Kidney capillary endothelial cell (primary cell): ENCODE results near the gene TCAF2.
"Not testable (repeated sequence)": the region's sequence is repeated elsewhere in the genome, so short reads cannot be mapped to it uniquely, and the experiment has no call there.

Source experiments
- DNase-seq: peaks from one replicate; pipeline ENCODE4 v3.0.0-alpha.2; 2018; ENCODE audit warnings: low spot score

TCAF2 gene

DNA sequence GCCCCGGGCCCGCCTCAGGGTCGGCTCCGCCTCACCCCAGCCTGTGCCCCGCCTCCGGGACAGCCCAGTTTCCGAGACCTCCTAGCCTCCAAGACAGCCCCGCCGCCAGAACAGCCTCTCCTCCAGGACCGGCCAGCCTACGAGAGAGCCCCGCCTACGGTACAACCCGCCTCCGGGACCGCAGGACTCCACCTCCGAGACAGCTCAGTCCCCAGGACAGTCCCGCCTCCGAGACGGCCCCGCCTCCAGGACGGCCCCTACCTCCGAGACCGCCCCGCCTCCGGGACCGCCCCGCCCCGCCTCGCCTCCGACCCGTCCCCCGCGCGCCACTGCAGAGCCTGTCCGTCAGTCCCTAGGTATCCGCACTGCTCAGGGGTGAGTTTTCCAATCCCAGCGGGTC, at the start of gene TCAF2:
Gene TCAF2 (plus strand): TSS at position 329 of the 400 bp plus-strand sequence.
- not testable (repeated sequence) for DNase-seq

DNA sequence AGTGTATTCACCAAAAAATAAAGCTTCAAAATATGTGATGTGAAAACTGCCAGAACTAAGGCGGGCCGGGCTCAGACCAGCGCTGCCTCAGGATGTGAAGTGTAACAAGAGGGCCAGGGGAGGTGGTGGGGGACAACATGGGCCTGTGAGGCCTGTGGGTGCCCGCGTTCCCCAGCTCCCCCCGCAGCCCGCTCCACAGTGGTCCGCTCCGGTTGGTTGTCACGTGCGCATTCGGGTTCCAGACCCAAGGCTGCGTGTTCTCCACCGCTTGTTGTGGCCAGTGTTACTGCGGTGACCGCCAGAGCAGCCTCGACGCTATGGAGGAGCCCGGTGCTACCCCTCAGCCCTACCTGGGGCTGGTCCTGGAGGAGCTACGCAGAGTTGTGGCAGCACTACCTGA, 49.3 kb upstream of the TCAF2 start, which contains the start of gene CTAGE15:
Gene CTAGE15 (plus strand): TSS at position 301 of the 400 bp plus-strand sequence. CDS start 17 bp downstream, at position 318.
- not testable (repeated sequence) for DNase-seq

DNA sequence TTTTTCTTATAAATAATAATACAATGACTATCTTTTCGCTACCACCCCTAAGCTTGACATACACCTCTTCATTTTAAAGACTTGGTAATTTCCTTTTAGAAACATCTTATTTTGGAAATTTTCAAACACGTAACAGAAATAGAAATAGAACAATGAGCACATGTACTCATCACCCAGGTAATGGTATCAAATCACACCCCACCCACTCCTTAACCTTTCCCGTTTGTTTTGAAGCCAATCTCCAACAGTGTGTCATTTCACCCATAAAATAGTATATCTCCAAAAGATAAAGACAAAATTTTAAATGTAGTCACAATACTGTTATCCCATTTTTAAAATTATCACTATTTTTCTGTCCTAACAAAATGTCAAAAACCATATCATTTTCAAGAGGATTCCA, 32.6 kb upstream of the TCAF2 start:
- DNase-seq, result not testable (repeated sequence)

DNA sequence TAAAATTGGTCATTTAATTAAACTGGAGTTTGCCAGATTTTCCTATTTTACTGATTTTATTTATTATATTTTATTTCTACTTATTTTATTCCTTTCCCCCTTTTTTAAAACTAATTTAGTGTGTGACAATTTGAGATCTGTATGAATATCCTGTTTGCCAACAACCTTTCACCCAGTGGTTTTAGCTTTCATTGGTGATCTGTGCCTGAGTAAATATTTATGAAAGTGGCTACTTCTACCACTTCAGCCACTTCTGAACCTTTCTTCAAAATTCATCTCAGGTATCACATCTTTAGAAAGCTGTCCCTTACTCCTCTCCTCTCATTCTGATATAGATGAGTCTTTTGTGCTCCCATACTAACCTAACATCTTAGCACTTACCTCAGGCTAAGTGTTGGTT, 30.9 kb upstream of the TCAF2 start:
- not testable (repeated sequence) for DNase-seq

DNA sequence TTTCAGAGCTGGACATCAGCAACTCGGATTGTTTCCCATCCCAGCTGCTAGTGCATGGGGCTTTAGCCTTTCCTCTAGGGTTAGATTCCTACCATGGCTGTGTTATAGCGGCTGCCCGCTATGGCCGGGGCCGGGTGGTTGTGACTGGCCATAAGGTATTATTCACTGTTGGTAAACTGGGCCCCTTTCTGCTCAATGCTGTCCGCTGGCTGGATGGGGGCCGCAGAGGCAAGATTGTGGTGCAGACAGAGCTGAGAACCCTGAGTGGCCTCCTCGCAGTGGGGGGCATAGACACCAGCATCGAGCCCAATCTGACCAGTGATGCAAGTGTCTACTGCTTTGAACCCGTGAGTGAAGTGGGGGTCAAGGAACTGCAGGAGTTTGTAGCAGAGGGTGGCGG, 22.7 kb upstream of the TCAF2 start:
- not testable (repeated sequence) for DNase-seq

DNA sequence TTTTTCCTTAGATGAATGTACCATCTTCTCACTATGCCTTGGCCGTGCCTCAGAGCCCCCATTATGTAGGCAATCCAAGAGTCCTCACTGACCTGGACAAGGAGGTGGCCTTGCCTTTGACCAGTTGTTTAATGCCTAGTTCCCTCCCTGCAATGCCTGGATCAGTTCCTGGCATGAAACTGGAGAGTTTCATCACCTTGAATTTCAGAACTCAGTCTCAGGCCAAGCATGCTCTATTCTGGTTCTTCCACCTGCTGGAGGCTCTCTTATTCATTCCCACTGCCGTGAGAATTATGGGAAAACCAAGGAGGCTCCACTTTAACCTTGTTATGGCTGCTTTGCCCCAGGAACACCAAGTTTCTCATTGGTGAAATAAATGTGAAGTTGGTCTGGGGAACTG, 17.2 kb upstream of the TCAF2 start:
- DNase-seq, result not testable (repeated sequence)

DNA sequence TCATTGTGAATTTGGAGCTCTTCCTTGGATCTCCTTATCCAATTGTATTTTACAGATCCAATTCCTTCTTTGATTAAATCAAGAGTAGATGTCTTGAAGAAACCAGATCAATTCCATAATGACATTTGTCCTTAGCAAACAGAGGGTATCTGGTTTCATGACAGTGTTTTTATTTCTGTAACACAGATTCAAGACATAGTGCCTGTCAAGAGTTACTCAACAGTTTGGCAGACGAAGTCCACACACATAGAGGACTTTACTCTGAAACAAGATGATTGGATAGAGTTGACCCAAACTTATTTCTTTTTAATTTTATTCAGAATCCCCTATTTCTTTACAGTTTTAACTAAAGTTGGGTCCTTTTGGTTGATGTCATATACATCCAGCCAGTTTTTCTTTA, 14.7 kb upstream of the TCAF2 start:
- not testable (repeated sequence) for DNase-seq

DNA sequence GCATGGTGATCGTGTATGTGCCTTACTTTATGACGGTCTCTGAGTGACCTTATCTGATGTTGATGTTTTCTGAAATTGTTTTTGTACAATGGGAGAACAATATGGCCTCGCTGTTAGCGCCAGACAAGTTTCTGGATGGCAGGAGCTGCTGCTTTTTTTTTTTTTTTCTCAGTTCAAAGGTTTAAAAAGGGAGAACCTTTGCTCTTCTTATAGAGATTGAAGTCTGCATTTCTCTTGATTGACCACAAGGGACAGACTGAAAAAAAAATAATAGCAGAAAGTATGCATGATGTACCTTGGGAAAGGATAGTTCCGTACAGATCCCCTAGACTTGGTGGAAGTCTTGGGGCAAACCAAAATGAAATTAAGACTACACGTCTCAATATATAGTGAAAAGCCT, 5.2 kb upstream of the TCAF2 start:
- DNase-seq, result peak; percentile 0

DNA sequence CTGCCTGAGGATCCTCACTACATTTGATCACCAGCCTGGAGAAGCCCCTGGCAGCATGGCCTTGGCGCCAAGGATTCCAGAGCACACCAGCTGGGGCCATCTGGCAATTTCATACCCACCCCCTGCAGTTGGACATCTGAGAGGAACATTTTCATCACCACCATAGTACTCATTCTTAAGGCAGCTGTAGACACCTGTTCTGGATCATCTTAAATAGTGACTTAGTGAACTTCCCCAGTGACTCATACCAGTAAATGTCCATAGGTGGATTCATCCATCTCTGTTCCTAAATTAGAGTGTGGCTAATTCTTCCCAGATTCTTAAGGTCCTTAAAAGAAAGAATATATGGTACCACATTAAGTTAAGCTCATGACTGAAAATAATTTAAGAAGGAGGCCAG, 3.6 kb upstream of the TCAF2 start:
- DNase-seq, result not testable (repeated sequence)

DNA sequence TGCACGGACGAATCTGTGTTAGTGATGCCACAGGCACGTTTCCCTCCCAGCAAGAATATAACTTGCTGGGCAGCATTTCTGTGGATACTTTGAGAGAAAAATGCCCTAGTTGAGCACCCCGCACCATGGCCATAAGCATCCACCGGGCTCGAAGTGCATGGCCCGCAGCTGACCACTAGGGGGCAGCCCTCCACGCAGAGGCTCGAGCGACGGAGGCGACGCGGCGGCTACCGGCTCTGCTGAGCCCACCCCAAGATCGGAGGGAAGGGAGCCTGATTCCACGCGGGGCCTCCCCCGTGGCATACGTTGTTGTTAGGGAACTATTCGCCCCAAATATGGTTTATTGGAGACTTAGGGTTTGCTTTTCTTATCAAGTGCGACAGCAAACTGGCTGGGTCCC, 716 bp upstream of the TCAF2 start:
- not testable (repeated sequence) for DNase-seq

DNA sequence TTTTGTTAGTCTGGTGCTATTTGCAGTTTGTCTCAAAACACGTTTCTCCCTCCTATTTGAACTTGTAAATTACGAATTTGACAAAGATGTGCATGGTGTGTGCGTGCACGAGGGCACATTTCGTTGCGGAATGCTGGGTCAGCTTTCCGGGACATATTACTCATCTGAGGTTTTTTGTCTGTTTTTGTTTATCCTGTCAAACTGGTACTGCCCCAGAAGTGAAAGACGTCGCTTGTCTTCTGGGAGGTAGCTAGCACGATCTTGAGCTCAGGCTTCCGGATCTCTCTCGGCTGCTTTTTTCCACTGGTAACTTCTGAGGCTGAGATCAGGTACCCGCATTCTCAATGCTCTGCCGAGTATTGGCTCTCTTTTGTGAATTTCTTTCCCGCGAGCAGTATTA, 401 bp downstream of the TCAF2 start:
- not testable (repeated sequence) for DNase-seq

DNA sequence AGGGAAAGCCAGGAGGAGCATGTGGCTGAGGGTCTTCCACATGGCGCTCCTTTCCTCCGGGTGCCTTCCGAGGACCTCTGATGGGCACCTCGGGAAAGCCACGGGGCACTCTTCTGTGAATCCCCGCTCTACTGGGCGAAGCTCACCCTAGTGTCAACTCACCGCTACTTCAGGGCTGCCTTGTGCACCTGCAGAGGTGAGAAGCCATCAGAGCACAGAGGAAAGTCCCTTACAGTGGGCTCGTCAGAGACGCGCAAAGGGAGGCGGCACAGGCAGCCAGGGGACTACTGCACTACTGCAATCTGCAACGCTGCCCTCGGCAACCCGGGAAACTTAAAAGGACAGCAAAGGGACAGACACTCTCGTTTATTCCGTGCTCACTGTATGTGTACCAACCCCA, 1.4 kb downstream of the TCAF2 start:
- DNase-seq, result not testable (repeated sequence)

DNA sequence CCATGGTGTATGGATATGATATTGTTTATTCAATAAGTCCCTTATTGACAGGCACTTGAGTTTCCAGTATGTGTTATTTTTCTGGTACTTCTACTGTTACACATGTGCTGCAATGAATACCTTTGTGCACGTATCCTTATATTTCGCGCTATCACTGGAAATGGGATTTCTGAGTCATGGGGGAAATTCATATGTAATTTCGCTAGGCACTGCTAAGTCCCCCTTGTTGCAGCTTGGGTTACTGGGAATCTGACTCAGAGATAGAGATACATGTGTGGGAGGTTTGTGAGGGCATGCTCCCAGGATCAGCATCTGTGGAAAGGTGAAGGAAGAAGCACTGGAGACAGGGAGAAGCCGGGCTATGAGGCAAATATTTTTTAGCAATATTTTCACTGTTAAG, 9.9 kb downstream of the TCAF2 start:
- not testable (repeated sequence) for DNase-seq

DNA sequence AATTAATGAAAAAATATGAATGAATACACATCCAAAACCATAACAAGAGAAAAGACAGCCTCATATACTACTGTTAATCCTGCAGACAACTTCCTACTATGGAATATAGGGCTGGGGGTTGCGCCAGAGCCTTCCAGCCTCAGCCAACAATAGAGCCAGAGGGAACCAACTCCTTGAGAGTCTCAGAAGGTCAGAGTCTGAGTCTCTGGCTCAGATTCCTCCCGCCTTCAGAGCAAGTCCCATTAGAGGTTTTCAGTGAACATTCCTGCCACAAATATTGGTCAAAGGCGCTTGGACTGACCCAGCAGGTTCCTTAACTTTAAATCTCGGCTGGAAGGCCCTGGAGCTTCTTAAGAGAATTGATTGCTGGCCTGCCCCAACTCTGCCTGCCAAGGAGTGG, 11.7 kb downstream of the TCAF2 start:
- not testable (repeated sequence) for DNase-seq

DNA sequence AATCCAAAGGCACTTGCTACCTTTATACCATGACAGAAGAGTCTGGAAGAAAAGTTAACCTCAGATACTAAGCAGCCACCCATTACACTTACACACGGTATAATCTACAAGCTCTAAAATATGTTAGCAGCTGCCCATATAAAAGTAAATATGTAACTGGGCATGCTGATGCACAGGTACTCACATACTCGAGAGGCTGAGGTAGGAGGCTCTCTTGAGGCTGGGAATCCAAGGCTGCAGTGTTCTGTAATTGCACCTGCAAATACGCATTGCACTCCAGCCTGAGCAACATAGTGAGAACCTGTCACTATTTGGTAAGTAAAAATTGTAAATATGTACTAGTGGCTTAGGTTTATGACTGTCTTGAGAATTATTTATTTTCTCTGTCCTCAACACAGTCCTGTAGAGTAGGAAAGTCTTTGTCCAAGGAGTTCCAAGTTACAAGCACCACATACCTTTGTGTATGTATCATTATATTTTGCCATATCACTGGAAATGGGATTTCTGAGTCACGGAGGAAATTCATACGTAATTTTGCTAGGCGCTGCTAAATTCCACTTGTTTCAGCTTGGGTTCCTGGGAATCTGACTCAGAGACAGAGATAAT, 12.3 kb downstream of the TCAF2 start:
- not testable (repeated sequence) for DNase-seq

DNA sequence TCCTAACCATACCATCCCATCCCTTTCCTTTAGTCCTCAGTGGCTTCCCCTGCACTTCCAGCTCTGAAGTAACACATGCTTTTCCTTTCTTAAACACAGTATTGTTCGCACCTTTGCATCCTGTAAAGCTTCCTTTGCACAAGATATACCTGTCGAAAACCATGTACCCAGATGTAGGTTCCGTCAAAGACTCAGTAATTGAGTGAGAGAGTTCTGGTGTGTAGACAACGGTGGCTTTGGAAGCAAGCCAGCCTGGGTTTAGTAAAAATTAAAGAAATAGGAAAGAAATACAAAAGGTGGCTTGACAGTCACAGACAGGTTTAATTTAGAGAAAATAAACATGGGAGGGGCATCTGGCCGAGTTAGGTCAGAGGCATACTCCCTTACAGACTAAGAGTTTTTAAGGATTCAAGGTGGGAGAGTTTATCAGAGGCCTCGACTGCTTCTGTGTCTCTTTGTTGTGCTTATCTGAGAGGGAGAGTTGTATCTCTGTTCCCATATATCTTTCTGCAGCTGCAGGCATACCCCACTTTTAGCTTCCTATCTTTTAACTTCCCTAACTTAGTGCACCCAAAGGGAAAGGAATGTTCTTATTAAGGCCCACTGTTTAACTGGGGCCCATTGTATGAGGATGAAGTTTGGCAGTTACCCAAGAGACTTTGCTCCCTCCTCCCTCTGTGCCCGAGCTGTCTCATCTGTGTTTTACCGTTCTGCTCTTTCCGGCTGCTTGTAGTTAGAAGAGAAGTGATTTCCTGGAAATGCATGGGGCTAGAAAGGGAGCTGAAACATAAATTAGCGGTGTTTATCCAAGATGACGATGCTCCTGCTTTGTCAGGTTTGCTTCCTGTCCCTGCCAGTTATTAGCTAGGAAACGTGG, 14.8 kb downstream of the TCAF2 start:
- not testable (repeated sequence) for DNase-seq

DNA sequence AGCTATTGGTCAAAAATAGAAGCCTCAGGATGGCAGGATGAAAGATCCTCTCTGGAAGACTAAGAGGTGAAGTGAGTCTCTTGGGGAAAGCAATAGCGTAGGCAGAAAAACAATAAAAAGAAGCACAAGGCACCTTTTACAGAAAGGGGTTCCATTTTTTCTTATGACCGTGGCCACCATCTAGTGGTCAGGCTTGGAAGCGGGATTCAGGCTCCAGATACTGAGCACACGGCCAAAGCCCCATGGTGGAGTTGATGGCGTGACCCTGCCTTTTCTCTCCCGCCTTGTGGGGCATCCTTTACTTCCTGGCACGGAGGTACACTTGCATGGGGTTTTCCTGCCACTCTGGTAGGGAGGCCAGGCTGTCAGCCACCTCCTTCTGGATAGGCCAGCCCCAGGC, 18.6 kb downstream of the TCAF2 start:
- DNase-seq, result not testable (repeated sequence)

DNA sequence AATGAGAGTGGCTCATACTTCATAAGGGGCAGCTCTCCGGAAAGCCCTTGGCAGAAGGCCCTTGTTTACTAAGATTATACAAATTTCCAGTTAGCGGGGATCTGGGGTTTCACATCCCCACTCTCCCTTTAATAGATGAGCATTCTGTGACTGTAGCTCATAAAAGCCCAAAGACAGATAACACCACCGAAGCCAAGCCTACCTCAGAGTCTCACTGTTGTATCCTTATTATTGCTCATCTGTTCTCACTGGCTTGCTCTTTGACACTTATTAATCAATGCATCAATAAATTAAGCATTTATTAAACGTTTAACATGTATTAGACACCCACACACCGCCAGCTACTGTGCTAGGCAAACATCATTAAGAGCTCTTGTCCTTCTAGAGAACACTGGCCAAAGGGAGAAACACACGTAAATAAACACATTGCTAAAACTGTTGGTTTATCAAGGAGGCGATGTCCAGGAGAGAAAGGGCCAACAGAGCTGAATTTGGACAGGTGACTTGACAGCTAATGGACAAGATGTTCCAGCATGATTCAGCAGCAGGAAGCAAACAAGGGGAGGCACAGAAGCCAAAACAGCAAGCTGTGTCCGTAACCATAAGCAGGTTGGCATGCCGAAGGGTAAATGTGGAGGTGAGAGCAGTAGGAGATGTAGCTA, 19.9 kb downstream of the TCAF2 start:
- not testable (repeated sequence) for DNase-seq

DNA sequence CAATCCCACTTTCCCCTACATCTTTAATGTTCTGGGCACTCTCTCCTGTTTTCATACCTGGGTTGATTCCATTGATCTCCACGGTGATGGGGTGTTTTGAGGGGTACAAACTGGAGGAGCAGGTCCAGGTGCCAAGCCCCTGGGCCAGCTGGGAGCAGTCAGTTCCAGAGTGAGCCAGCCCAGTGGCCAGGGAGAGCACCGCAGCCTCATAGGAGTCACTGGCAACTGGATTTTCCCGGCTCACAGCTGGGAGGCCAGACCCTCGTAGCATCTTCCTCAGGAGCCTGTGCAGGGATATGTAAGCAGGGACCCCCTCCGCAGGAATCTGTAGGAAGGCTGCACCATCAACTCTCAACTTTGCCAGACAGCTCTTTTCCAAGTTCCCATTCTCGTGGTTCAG, 25.8 kb downstream of the TCAF2 start:
- DNase-seq, result not testable (repeated sequence)

DNA sequence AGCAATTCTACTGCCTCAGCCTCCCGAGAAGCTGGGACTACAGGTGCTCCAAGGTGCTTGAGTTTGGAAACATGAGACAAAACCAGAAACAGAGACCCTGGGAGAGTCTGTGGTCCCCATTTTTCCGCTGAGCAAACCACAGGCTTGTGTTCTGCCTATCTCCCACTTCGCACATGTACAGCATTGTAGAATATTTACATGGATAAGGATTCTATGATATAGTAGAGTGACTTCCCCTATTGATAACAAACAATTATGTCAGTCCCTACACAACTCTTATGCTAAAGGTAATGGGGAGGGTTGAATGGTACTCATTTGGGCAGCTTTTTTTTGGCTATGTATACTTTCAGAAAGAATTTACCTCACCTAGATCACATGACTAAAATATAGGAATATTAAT, 29.1 kb downstream of the TCAF2 start:
- not testable (repeated sequence) for DNase-seq

DNA sequence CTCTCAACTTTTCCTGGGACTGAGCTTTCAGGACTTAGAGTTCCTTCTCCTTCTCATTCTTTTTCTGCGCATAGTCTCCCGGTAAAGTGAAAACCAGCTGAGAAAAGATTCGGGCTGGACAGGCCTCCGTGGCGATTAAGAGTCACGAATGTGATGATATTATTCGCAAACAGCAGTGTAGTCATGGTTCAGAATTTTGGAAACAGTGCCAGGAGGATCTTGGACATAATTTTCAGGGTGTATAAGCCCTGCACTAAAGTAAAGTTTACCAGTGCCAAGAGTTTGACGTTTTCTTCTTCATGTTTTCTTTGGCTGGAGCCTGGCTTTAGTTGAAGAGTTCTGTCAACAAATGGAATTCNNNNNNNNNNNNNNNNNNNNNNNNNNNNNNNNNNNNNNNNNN, 29.7 kb downstream of the TCAF2 start:
- DNase-seq, result not testable (repeated sequence)
